ENCODE results near the gene CD44. TPM values are rescaled to one million over a fixed set of nuclear protein-coding genes. Genes with fewer than 3 reads are reported as not detected.

The CD44 gene
- total and polyA plus RNA-seq, 10 of the 15 experiments (the other 5 are each of a cell fraction or from before 2014, with no cell fraction given): 57.1 to 293 (median 120) TPM

DNA sequence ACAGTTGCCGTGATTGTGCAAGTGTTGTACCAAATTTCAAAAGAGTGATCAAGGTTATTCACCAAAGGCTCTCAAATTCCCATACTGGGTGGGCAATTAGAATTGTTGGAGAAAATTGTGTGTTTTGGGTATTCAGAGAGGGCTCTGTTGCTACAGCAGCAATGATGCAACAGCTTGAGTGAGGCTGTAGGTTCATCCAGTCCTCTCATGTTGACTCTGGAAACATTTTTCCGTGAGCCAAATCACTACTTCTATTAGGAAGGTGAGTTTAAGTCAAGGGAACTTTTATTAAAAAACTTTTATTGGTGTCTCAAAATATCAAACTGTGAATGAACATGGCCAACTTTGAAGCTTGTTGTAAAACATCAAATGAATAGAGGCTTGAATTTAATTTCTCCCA, 116.5 kb downstream of the CD44 start (continued):
- TF ChIP-seq, protein P1, sequence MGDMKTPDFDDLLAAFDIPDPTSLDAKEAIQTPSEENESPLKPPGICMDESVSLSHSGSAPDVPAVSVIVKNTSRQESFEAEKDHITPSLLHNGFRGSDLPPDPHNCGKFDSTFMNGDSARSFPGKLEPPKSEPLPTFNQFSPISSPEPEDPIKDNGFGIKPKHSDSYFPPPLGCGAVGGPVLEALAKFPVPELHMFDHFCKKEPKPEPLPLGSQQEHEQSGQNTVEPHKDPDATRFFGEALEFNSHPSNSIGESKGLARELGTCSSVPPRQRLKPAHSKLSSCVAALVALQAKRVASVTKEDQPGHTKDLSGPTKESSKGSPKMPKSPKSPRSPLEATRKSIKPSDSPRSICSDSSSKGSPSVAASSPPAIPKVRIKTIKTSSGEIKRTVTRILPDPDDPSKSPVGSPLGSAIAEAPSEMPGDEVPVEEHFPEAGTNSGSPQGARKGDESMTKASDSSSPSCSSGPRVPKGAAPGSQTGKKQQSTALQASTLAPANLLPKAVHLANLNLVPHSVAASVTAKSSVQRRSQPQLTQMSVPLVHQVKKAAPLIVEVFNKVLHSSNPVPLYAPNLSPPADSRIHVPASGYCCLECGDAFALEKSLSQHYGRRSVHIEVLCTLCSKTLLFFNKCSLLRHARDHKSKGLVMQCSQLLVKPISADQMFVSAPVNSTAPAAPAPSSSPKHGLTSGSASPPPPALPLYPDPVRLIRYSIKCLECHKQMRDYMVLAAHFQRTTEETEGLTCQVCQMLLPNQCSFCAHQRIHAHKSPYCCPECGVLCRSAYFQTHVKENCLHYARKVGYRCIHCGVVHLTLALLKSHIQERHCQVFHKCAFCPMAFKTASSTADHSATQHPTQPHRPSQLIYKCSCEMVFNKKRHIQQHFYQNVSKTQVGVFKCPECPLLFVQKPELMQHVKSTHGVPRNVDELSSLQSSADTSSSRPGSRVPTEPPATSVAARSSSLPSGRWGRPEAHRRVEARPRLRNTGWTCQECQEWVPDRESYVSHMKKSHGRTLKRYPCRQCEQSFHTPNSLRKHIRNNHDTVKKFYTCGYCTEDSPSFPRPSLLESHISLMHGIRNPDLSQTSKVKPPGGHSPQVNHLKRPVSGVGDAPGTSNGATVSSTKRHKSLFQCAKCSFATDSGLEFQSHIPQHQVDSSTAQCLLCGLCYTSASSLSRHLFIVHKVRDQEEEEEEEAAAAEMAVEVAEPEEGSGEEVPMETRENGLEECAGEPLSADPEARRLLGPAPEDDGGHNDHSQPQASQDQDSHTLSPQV (IDR thresholded peaks at IDR 0.05): no peak

DNA sequence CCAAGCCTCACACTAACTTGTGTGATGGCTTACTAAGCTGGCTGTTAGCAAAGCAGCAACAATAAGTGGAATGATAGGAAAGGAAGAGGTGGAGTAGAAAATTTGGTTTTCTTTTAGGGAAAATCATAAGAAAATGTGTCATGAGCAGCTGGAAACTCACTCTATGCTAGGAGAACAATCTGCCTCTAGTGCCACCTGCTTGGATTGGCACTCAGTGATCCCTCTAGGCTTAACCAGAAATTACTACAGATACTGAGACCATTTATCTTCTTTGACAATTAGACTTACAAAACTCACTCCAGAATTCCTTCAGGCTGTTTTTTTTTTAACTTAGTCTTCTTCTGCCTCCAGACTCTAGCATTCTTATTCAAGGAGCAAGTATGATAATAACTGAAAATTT, 117.3 kb downstream of the CD44 start:
- RAD21 ChIA-PET (ENCODE audit: unreplicated experiment): interaction anchor here (0.7 to 1.9 kb wide), 8 partner anchors 10 to 134 kb away, joined by 3 to 8 read pairs (median 4); no protein-coding TSS in a partner anchor
- Histone ChIP-seq H3K27me3 (replicated peaks in 1 of 2; ENCODE audit: control insufficient read depth in 2 of 2, insufficient read depth in 2 of 2, low read length in 1 of 2) (no peaks in the 10 kb centered on the region), H3K9me3 (replicated peaks; ENCODE audit: control insufficient read depth, insufficient read depth, low read length) (no peaks in the 10 kb centered on the region), H4K20me1 (ENCODE audit: control insufficient read depth, insufficient read depth) (no peaks in the 10 kb centered on the region), H3K4me1 (ENCODE audit: control insufficient read depth, insufficient read depth, low read length) (peaks cover 11% of the 10 kb centered on the region), H3K4me3 (no peak overlapping the region), H3K4me2 (ENCODE audit: control insufficient read depth, insufficient read depth) (no peak overlapping the region), H3K36me3 (ENCODE audit: control insufficient read depth in 2 of 2, insufficient read depth in 2 of 2, low read length in 1 of 2) (no peaks in the 10 kb centered on the region), H3K27ac (ENCODE audit: control insufficient read depth, insufficient read depth) (no peak overlapping the region), H3K79me2 (ENCODE audit: control insufficient read depth, insufficient read depth, low read length) (no peaks in the 10 kb centered on the region), H3K9ac (ENCODE audit: control insufficient read depth, insufficient read depth, low read length) (no peak overlapping the region), H2AFZ (ENCODE audit: control insufficient read depth, low read depth, low read length) (no peak overlapping the region)
- SMC1A ChIA-PET (ENCODE audit: uncharacterized antibody, unreplicated experiment): interaction anchor here (0.8 to 3.5 kb wide), 16 partner anchors 10 to 334 kb away, joined by 3 to 17 read pairs (median 3); no protein-coding TSS in a partner anchor
- TF ChIP-seq DPF2 (IDR thresholded peaks at IDR 0.05) (no peak), PML (IDR thresholded peaks at IDR 0.05; ENCODE audit: low read length) (no peak), PAX5 (IDR thresholded peaks at IDR 0.05; ENCODE audit: borderline replicate concordance, low read depth, low read length) (no peak), JUND (IDR thresholded peaks at IDR 0.05; ENCODE audit: low read depth, low read length) (no peak), SMC3 (IDR thresholded peaks at IDR 0.05; ENCODE audit: borderline replicate concordance, low read length) (no peak), BRCA1 (IDR thresholded peaks at IDR 0.05; ENCODE audit: low read depth, low read length) (no peak), EZH2 (IDR thresholded peaks at IDR 0.05; ENCODE audit: borderline replicate concordance, control insufficient read depth, low read depth, low read length) (no peak), SREBF1 (IDR thresholded peaks at IDR 0.05; ENCODE audit: low read length) (no peak), SUPT20H (IDR thresholded peaks at IDR 0.05; ENCODE audit: borderline replicate concordance, control insufficient read depth, low read depth, low read length) (no peak), TAF1 (IDR thresholded peaks at IDR 0.05; ENCODE audit: borderline replicate concordance, low read depth, low read length) (no peak)
- TF ChIP-seq, protein P2, sequence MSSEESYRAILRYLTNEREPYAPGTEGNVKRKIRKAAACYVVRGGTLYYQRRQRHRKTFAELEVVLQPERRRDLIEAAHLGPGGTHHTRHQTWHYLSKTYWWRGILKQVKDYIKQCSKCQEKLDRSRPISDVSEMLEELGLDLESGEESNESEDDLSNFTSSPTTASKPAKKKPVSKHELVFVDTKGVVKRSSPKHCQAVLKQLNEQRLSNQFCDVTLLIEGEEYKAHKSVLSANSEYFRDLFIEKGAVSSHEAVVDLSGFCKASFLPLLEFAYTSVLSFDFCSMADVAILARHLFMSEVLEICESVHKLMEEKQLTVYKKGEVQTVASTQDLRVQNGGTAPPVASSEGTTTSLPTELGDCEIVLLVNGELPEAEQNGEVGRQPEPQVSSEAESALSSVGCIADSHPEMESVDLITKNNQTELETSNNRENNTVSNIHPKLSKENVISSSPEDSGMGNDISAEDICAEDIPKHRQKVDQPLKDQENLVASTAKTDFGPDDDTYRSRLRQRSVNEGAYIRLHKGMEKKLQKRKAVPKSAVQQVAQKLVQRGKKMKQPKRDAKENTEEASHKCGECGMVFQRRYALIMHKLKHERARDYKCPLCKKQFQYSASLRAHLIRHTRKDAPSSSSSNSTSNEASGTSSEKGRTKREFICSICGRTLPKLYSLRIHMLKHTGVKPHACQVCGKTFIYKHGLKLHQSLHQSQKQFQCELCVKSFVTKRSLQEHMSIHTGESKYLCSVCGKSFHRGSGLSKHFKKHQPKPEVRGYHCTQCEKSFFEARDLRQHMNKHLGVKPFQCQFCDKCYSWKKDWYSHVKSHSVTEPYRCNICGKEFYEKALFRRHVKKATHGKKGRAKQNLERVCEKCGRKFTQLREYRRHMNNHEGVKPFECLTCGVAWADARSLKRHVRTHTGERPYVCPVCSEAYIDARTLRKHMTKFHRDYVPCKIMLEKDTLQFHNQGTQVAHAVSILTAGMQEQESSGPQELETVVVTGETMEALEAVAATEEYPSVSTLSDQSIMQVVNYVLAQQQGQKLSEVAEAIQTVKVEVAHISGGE (CRISPR knock-in tag; IDR thresholded peaks at IDR 0.05): no peak
- TF ChIP-seq, protein P3, sequence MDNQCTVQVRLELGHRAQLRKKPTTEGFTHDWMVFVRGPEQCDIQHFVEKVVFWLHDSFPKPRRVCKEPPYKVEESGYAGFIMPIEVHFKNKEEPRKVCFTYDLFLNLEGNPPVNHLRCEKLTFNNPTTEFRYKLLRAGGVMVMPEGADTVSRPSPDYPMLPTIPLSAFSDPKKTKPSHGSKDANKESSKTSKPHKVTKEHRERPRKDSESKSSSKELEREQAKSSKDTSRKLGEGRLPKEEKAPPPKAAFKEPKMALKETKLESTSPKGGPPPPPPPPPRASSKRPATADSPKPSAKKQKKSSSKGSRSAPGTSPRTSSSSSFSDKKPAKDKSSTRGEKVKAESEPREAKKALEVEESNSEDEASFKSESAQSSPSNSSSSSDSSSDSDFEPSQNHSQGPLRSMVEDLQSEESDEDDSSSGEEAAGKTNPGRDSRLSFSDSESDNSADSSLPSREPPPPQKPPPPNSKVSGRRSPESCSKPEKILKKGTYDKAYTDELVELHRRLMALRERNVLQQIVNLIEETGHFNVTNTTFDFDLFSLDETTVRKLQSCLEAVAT (IDR thresholded peaks at IDR 0.05): no peak
- BruUV-seq (replicated peaks): no TSS peak
- FAIRE-seq (no peak), ATAC-seq (no peak), DNase-seq (ENCODE audit: low read depth, low spot score) (no peak)
- CTCF ChIA-PET: interaction anchor here (0.6 to 2.9 kb wide), 5 partner anchors 10 to 330 kb away, joined by 3 to 11 read pairs (median 3); no protein-coding TSS in a partner anchor
- in situ Hi-C loops (cut with MboI) (no loop called here), intact Hi-C loops (cut with micrococcal nuclease; ENCODE audit: unreplicated experiment) (no loop called here)
- POLR2A ChIA-PET: interaction anchor here (0.9 kb wide), 1 partner anchor 10 kb away, joined by 3 read pairs; no protein-coding TSS in a partner anchor

Data from GM12878 (cell line).